Sigmoid colon (tissue), 4 donors: ENCODE data around the gene OR2V1.

Experiments used
- POLR2AphosphoS5 ChIP-seq, 4 donors: sonication (generic); formaldehyde crosslinking; IDR thresholded peaks; one replicate each; pipeline ENCODE4 v1.6.1; 2017; ENCODE audit warnings: antibody characterized with exemption in 4 of 4
- TF ChIP-seq, protein P1 (sequence below), 4 experiments: fragments of 450-650 bp in 3 of 4; fragments of 200-600 bp in 1 of 4; IDR thresholded peaks; one replicate each; pipeline ENCODE4 v1.5.1; 2016 to 2019; ENCODE audit warnings: antibody characterized with exemption in 4 of 4, mild to moderate bottlenecking in 3 of 4, moderate library complexity in 2 of 4

DNA sequence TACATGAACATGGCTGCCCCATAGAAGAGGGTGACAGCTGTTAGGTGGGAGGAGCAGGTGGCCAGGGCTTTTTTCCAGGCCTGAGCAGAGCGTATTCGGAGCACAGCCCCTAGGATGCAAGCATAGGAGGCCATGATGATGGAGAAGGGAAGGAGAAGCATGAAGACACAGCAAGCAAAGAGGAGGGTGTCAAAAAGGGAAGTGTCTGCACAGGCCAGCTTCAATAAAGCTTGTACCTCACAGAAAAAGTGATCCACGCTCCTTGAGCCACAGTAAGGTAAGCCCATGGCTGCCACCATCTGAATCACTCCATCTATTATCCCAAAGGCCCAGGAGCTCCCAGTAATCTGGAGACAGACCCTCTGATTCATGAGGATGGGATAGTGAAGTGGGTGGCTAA, 6.4 kb downstream of the OR2V1 start:
- TF ChIP-seq, protein P1, sequence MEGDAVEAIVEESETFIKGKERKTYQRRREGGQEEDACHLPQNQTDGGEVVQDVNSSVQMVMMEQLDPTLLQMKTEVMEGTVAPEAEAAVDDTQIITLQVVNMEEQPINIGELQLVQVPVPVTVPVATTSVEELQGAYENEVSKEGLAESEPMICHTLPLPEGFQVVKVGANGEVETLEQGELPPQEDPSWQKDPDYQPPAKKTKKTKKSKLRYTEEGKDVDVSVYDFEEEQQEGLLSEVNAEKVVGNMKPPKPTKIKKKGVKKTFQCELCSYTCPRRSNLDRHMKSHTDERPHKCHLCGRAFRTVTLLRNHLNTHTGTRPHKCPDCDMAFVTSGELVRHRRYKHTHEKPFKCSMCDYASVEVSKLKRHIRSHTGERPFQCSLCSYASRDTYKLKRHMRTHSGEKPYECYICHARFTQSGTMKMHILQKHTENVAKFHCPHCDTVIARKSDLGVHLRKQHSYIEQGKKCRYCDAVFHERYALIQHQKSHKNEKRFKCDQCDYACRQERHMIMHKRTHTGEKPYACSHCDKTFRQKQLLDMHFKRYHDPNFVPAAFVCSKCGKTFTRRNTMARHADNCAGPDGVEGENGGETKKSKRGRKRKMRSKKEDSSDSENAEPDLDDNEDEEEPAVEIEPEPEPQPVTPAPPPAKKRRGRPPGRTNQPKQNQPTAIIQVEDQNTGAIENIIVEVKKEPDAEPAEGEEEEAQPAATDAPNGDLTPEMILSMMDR (IDR thresholded peaks at IDR 0.05), result no peak
- no peak for TF ChIP-seq POLR2AphosphoS5 (IDR thresholded peaks at IDR 0.05)
